HG03521 (cell line): ENCODE results near the gene TRIM39.
"Not testable (repeated sequence)": the region's sequence is repeated elsewhere in the genome, so short reads cannot be mapped to it uniquely, and the experiment has no call there.

Source experiments
- ATAC-seq: cut with Tn5 transposase; IDR thresholded peaks from one replicate; pipeline ENCODE4 v1.9.1; 2021; ENCODE audit warnings: mild to moderate bottlenecking, moderate library complexity; ENCODE audit not compliant: unreplicated experiment

The TRIM39 gene

DNA sequence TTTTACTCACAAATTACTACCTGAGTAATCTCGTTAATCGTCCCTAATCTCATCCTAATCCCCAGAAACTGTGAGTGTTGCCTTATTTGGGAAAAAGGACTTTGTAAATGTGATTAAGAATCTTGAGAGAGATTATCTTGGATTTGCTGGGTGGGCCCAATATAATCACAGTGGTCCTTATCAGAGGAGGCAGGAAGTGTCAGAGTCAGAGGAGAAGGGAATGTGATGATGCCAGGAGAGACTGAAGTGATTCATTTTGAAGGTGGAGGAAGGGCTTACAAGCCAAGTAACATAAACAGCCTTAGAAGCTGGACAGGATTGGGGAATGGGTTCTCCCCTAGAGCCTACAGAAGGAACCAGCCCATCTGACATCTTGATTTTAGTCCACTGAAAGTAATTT, 34.9 kb downstream of the TRIM39 start:
- no peak for ATAC-seq

DNA sequence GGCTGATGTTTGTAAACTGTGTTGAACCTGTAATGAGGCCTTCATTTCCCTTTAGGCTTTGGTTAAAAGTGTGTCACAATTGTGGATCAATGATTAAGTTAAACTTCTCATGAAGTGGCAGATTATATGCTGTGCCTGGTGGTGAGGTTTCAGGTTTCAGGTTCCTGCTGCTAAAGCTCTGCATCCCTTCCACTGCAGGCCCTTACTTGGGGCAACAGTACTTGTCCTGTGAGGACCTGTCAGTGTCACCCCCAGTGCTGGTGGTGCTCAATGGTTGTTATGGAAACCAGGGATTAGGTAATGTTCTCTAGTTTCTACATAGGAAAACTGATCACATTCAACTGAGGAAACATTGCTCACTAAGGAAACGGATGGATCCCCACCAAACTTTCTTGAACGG, 36.7 kb downstream of the TRIM39 start:
- no peak for ATAC-seq

- ATAC-seq = no peak
Observed at GRCh38 chr6:30364591-30364990, 37.9 kb downstream of the TRIM39 start.

DNA sequence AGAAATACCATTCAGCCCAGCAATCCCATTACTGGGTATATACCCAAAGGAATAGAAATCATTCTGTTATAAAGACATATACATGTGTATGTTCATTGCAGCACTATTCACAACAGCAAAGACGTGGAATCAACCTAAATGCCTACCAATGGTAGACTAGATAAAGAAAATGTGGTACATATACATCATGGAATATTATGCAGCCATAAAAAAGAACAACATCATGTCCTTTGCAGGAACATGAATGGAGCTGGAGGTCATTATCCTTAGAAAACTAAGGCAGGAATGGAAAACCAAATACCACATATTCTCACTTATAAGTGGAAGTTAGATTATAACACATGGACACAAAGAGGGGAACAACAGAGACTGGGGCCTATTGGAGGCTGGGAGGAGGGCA, 42.6 kb downstream of the TRIM39 start:
- ATAC-seq = not testable (repeated sequence)

- no peak for ATAC-seq
Observed at GRCh38 chr6:30378290-30378937, 51.7 kb downstream of the TRIM39 start.

DNA sequence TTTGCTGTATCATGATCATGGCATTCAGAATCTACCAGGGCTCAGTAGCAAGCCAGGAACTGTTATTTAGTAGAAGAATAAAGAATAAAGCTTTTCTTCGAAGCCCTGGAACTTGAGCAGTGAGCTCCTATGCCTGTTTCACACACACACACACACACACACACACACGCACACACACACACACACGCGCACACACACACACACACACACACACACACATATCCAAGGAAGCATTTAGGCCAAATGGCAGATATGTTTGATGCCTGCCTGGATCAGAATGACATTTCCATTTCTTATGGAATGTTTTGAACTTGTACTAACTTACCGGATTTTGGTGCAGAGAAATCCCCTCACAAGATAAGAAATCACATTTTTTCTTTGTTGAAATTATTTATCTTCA, 53.7 kb downstream of the TRIM39 start:
- ATAC-seq = no peak

GRCh38 chr6:30386166-30386565, 59.4 kb downstream of the TRIM39 start:
- ATAC-seq = no peak

DNA sequence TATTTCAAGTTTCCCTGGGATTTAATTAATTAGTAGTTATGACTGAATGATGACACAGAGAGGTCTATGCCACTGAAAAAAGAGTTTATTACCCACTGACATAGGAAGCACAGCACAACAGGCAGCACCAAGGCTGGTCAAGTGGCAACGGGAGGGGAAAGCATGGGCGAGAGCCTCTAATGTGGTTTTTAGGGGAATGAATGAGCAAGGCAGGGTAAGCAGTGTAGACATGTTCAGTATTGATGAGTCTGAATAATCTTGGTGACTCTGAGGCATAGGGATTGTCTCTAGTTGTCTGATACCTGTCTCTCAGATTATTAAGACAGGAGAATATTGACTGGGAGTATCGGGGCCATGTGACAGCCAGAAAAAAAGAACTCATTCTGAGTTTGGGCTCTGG, 64.5 kb downstream of the TRIM39 start:
- ATAC-seq = no peak
